K562 (cell line): ENCODE measurements around the gene CXCL6. TPM values are rescaled to one million over a fixed set of nuclear protein-coding genes. Genes with fewer than 3 reads are reported as not detected.

Experiments
- ATAC-seq: fragments of 200-7000 bp; cut with Tn5 transposase; 3 replicates; pipeline ENCODE4 v1.9.1; 2020; ENCODE audit warnings: moderate library complexity
- BruUV-seq: library from RNA; stranded (reverse); fragments of 400-500 nt; replicated peaks from 2 replicates; lab custom pipeline; 2021; lab: Mats Ljungman, UMichigan
- CTCF ChIA-PET: fragments of 300-600 bp; formaldehyde crosslinking; extraction: SDS; loops from one replicate; lab custom pipeline; 2021; ENCODE audit warnings: low intra/inter-chr PET ratio; lab: Yijun Ruan, JAX
- POLR2A ChIA-PET: fragments of 300-600, 350-650 bp; sonication (Branson Sonifier 250); formaldehyde crosslinking; extraction: SDS; loops from one replicate; lab custom pipeline; 2021; ENCODE audit warnings: antibody characterized with exemption, inconsistent platforms; lab: Yijun Ruan, JAX
- DNase-seq, 4 experiments: peaks; one replicate each; pipeline versions ENCODE4 v3.0.0 to v3.0.0-alpha.2; 2011 to 2018; ENCODE audit warnings: low spot score in 3 of 4, mixed read lengths in 3 of 4; ENCODE audit errors: extremely low read depth in 1 of 4
- FAIRE-seq: peaks from 2 replicates; lab custom pipeline; 2011; peaks lifted over from hg19 to GRCh38; lab: Jason Lieb, UNC
- H2AFZ ChIP-seq: 2 replicates; pipeline ENCODE4 v1.6.0; 2011; ENCODE audit warnings: low read depth, low read length, control low read depth, inconsistent platforms
- H3K27ac ChIP-seq: fragments of 200-600 bp; 3 replicates; pipeline ENCODE4 v1.8.0; 2011; ENCODE audit warnings: low read depth, mild to moderate bottlenecking, control low read depth, inconsistent platforms, low read length, moderate library complexity, mixed read lengths; ENCODE audit errors: extremely low read depth
- H3K27me3 ChIP-seq, 2 experiments: fragments of 300-600 bp in 1 of 2; 2 replicates in 1 of 2; 3 replicates in 1 of 2; pipeline versions ENCODE4 v1.6.0 to v1.8.0; 2011; ENCODE audit warnings: inconsistent platforms in 2 of 2, low read length in 2 of 2, mild to moderate bottlenecking in 1 of 2, mixed read lengths in 1 of 2, moderate library complexity in 1 of 2; ENCODE audit not compliant: control insufficient read depth in 2 of 2, insufficient read depth in 2 of 2
- H3K36me3 ChIP-seq: fragments of 300-600 bp; 3 replicates; pipeline ENCODE4 v1.8.0; 2011; ENCODE audit warnings: mild to moderate bottlenecking, low read length, inconsistent platforms; ENCODE audit not compliant: control insufficient read depth, insufficient read depth
- H3K4me1 ChIP-seq, 2 experiments: fragments of 200-600 bp in 1 of 2; replicated peaks in 1 of 2; 2 replicates in 1 of 2; 3 replicates in 1 of 2; pipeline versions ENCODE4 v1.5.1 to v1.8.0; 2011; ENCODE audit warnings: inconsistent platforms in 2 of 2, low read length in 2 of 2, mild to moderate bottlenecking in 1 of 2, mixed read lengths in 1 of 2, moderate library complexity in 1 of 2; ENCODE audit not compliant: control insufficient read depth in 2 of 2, insufficient read depth in 2 of 2
- H3K4me2 ChIP-seq: 2 replicates; pipeline ENCODE4 v1.6.1; 2011; ENCODE audit warnings: low read length, control low read depth, inconsistent platforms, mixed read lengths; ENCODE audit not compliant: insufficient read depth
- H3K4me3 ChIP-seq: fragments of 200-600 bp; sonication (generic), shearing (Covaris generic); 2 replicates; pipeline ENCODE4 v1.5.1; 2016; ENCODE audit warnings: control low read depth, inconsistent platforms
- H3K79me2 ChIP-seq: fragments of 200-600 bp; 3 replicates; pipeline ENCODE4 v1.8.0; 2011; ENCODE audit warnings: low read length, inconsistent platforms; ENCODE audit not compliant: control insufficient read depth, insufficient read depth
- H3K9ac ChIP-seq, 2 experiments: 2 replicates each; pipeline versions ENCODE4 v1.6.0 to v1.6.1; 2011; ENCODE audit warnings: low read depth in 2 of 2, low read length in 2 of 2, control low read depth in 1 of 2, inconsistent platforms in 1 of 2, mild to moderate bottlenecking in 1 of 2, mixed read lengths in 1 of 2; ENCODE audit not compliant: insufficient read depth in 1 of 2
- H3K9me1 ChIP-seq: one replicate; pipeline ENCODE4 v1.6.0; 2011; ENCODE audit warnings: inconsistent platforms, mild to moderate bottlenecking, low read length, moderate library complexity; ENCODE audit not compliant: control insufficient read depth, insufficient read depth
- H3K9me3 ChIP-seq: replicated peaks from 2 replicates; pipeline ENCODE4 v1.5.1; 2011; ENCODE audit warnings: low read depth, low read length, inconsistent platforms; ENCODE audit not compliant: control insufficient read depth, insufficient read depth
- H4K20me1 ChIP-seq: replicated peaks from 2 replicates; pipeline ENCODE4 v1.6.1; 2011; ENCODE audit warnings: low read length, inconsistent platforms, mixed read lengths; ENCODE audit not compliant: control insufficient read depth, insufficient read depth
- BCOR ChIP-seq: fragments of 450-650 bp; IDR thresholded peaks from 2 replicates; pipeline ENCODE4 v1.6.1; 2016
- ETV1 ChIP-seq: fragments of 450-650 bp; conservative IDR thresholded peaks from 2 replicates; pipeline ENCODE4 v1.6.1; 2016; ENCODE audit warnings: missing genetic modification characterization, control low read depth, low read depth, missing compliant biosample characterization
- KDM4B ChIP-seq, 2 experiments: fragments of 450-650 bp in 1 of 2; sonication (generic) in 1 of 2; IDR thresholded peaks; 2 replicates each; pipeline ENCODE4 v1.6.1; 2016 to 2017; ENCODE audit warnings: borderline replicate concordance in 2 of 2, antibody characterized with exemption in 1 of 2, low read depth in 1 of 2, mild to moderate bottlenecking in 1 of 2
- MXI1 ChIP-seq: IDR thresholded peaks from 2 replicates; pipeline ENCODE4 v1.6.1; 2011; ENCODE audit warnings: low read depth, mild to moderate bottlenecking, improper control_type of control experiment, low read length
- POLR3A ChIP-seq: IDR thresholded peaks from 2 replicates; pipeline ENCODE4 v1.6.1; 2011; ENCODE audit warnings: borderline replicate concordance, mild to moderate bottlenecking, moderate library complexity; ENCODE audit not compliant: insufficient read length, insufficient read depth; ENCODE audit errors: extremely low read depth
- ZNF184 ChIP-seq: sonication (generic); formaldehyde crosslinking; IDR thresholded peaks from 2 replicates; pipeline ENCODE4 v1.5.0; 2020; ENCODE audit warnings: missing genetic modification reagents
- ZNF316 ChIP-seq: fragments of 450-650 bp; IDR thresholded peaks from 2 replicates; pipeline ENCODE4 v1.6.1; 2016
- WGBS: fragments of 100-300 bp; shearing (Covaris generic); methylation state at CpG from one replicate; pipeline ENCODE4 v1.1.6; 2016; ENCODE audit warnings: low coverage, mixed read lengths; ENCODE audit not compliant: insufficient coverage; ENCODE audit errors: missing lambda C conversion rate; 5-methylcytosine and 5-hydroxymethylcytosine counted together
- in situ Hi-C: fragments of 300-500 bp; cut with MboI; formaldehyde crosslinking; loops from 4 replicates; pipeline ENCODE4 v1.15.0; 2018; ENCODE audit warnings: inconsistent platforms, mixed read lengths
- intact Hi-C: fragments of 100-400 bp; cut with micrococcal nuclease; formaldehyde crosslinking; loops from 2 replicates; pipeline ENCODE4 v1.14.2; 2022
- polyA plus RNA-seq, 8 experiments: library from polyadenylated mRNA; depleted of rRNA in 4 of 8; stranded (reverse) in 5 of 8; unstranded in 3 of 8; fragments of >200 nt; fragmentation: Nextera tagmentation in 2 of 8; fragmentation: Illumina TruSeq in 1 of 8; extraction: Ambion mirVana in 2 of 8; extraction: Trizol in 1 of 8; gene quantifications; 2 replicates each; pipeline versions ENCODE4 v1.2.1 to v1.2.3, GENCODE V29; 2011 to 2014; ENCODE audit warnings: inconsistent platforms in 1 of 8, missing spikeins in 1 of 8
- total RNA-seq, 7 experiments: library from RNA; depleted of rRNA in 6 of 7; stranded (reverse); fragments of >200 nt in 6 of 7; fragmentation: Illumina TruSeq in 2 of 7; extraction: Trizol in 2 of 7; gene quantifications; 2 replicates each; pipeline versions ENCODE4 v1.2.1 to v1.2.3, GENCODE V29; 2011 to 2021; ENCODE audit warnings: low replicate concordance in 1 of 7
- TF ChIP-seq, protein P1 (sequence below): fragments of 250-450 bp; sonication (Bioruptor Pico); IDR thresholded peaks from 2 replicates; pipeline ENCODE4 v1.4.0; 2020
- TF ChIP-seq, protein P2 (sequence below): sonication (generic); formaldehyde crosslinking; IDR thresholded peaks from 2 replicates; pipeline ENCODE4 v1.8.0; 2022; ENCODE audit warnings: missing genetic modification reagents, mild to moderate bottlenecking, borderline replicate concordance

Gene CXCL6
- total and polyA plus RNA-seq, 9 of the 15 experiments (the other 6 are each of a cell fraction or from before 2014, with no cell fraction given), result not detected

DNA sequence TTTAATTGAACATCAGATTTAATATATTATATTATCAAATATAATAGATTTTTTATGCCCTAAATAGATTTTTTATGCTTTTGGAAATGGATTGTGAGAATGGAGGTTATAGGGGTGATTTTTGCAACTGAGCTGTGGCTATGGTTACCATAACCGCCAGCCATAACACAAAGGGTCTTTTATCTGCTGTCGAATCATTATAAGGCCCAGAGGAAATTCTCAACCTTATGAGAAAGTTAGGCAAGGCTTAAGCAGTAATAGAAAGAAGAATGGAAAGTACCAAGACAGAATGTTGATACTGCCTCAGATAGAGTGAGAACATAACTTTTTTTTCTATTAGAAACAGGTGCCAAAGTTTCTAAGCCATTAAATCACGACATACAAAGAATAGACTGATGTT is 26.3 kb upstream of the CXCL6 start:
- no peaks in the 10 kb centered on the region for H3K27me3 ChIP-seq
- H3K27ac ChIP-seq, result no peak overlapping the region
- CTCF ChIA-PET, result no interaction called here
- intact Hi-C loops (no loop called here), in situ Hi-C loops (no loop called here)
- POLR2A ChIA-PET, result interaction anchor here (1.0 kb wide), 1 partner anchor 42 kb away, joined by 3 read pairs; no protein-coding TSS in a partner anchor
- no peaks in the 10 kb centered on the region for H3K4me1 ChIP-seq
- no peak overlapping the region for H2AFZ ChIP-seq
- DNase-seq, result no peak
- ATAC-seq, result no peak
- H3K9ac ChIP-seq, result no peak overlapping the region
- H3K4me2 ChIP-seq, result no peak overlapping the region
- no peaks in the 10 kb centered on the region for H3K9me3 ChIP-seq
- no peaks in the 10 kb centered on the region for H3K79me2 ChIP-seq
- no peak overlapping the region for H3K4me3 ChIP-seq
- no peaks in the 10 kb centered on the region for H3K9me1 ChIP-seq
- H4K20me1 ChIP-seq, result no peaks in the 10 kb centered on the region
- FAIRE-seq, result no peak
- no TSS peak for BruUV-seq
- TF ChIP-seq BCOR, result no peak
- no peak for TF ChIP-seq ETV1 (tag)
- no peak for TF ChIP-seq ZNF184 (CRISPR knock-in tag)
- TF ChIP-seq POLR3A, result no peak
- TF ChIP-seq, protein P1, sequence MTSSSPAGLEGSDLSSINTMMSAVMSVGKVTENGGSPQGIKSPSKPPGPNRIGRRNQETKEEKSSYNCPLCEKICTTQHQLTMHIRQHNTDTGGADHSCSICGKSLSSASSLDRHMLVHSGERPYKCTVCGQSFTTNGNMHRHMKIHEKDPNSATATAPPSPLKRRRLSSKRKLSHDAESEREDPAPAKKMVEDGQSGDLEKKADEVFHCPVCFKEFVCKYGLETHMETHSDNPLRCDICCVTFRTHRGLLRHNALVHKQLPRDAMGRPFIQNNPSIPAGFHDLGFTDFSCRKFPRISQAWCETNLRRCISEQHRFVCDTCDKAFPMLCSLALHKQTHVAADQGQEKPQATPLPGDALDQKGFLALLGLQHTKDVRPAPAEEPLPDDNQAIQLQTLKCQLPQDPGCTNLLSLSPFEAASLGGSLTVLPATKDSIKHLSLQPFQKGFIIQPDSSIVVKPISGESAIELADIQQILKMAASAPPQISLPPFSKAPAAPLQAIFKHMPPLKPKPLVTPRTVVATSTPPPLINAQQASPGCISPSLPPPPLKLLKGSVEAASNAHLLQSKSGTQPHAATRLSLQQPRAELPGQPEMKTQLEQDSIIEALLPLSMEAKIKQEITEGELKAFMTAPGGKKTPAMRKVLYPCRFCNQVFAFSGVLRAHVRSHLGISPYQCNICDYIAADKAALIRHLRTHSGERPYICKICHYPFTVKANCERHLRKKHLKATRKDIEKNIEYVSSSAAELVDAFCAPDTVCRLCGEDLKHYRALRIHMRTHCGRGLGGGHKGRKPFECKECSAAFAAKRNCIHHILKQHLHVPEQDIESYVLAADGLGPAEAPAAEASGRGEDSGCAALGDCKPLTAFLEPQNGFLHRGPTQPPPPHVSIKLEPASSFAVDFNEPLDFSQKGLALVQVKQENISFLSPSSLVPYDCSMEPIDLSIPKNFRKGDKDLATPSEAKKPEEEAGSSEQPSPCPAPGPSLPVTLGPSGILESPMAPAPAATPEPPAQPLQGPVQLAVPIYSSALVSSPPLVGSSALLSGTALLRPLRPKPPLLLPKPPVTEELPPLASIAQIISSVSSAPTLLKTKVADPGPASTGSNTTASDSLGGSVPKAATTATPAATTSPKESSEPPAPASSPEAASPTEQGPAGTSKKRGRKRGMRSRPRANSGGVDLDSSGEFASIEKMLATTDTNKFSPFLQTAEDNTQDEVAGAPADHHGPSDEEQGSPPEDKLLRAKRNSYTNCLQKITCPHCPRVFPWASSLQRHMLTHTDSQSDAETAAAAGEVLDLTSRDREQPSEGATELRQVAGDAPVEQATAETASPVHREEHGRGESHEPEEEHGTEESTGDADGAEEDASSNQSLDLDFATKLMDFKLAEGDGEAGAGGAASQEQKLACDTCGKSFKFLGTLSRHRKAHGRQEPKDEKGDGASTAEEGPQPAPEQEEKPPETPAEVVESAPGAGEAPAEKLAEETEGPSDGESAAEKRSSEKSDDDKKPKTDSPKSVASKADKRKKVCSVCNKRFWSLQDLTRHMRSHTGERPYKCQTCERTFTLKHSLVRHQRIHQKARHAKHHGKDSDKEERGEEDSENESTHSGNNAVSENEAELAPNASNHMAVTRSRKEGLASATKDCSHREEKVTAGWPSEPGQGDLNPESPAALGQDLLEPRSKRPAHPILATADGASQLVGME, result no peak
- TF ChIP-seq, protein P2, sequence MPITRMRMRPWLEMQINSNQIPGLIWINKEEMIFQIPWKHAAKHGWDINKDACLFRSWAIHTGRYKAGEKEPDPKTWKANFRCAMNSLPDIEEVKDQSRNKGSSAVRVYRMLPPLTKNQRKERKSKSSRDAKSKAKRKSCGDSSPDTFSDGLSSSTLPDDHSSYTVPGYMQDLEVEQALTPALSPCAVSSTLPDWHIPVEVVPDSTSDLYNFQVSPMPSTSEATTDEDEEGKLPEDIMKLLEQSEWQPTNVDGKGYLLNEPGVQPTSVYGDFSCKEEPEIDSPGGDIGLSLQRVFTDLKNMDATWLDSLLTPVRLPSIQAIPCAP (CRISPR knock-in tag), result no peak
- no peak for TF ChIP-seq ZNF316
- TF ChIP-seq MXI1, result no peak
- TF ChIP-seq KDM4B (IDR thresholded peaks at IDR 0.05; ENCODE audit: borderline replicate concordance in 2 of 2, low read depth in 1 of 2), result no peak
- no peaks in the 10 kb centered on the region for H3K36me3 ChIP-seq
- 9% methylated on average over 3 of the region's 3 CpGs for WGBS
